ENCODE results near the gene TOR2A. TPM values are rescaled to one million over a fixed set of nuclear protein-coding genes. Genes with fewer than 3 reads are reported as not detected.
A peak's percentile ranks its signal among the peaks of the same experiment; 100 is the strongest.

The TOR2A gene
- total and polyA plus RNA-seq, 9 of the 15 experiments (the other 6 are each of a cell fraction or from before 2014, with no cell fraction given) = 0.80 to 25.9 (median 11.1) TPM

DNA sequence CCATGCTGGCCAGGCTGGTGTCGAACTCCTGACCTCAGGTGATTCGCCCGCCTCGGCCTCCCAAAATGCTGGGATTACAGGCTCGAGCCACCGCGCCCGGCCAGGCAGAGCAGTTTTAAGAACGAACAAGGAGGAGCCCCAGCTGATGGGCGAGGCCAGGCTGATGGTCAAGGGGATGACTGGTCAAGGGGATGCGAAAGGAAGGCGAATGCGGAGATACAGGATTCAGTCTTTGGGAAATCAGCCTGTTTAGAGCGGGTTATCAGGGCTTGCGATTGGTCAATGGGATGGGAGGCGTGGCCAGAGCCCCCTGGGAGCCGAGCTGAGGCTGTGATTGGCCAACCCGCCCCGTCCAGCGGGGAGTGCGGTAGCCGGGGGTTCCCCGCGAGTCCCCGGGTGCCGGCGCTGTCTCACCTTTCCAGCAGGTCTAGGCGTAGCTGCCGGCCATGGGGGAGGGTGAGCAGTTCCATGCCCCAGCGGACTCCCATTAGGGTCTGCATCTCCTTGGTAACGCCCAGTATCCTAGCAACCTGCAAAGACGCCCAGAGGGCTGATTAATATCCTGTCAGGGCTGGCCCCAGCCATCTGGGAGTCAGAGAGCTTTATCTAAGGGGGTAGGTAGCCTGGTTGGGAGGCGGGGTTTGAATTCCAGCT lies 7.5 kb upstream of the TOR2A start:
- Histone ChIP-seq H2AFZ (ENCODE audit: low read depth, low read length) (peak overlapping the region; percentile 30; the same call in 1 of the 2 replicates), H4K20me1 (replicated peaks; ENCODE audit: control insufficient read depth, insufficient read depth, low read length) (no peaks in the 10 kb centered on the region; the same call in none of the 2 replicates), H3K79me2 (ENCODE audit: control insufficient read depth, insufficient read depth, low read length) (no peaks in the 10 kb centered on the region), H3K9ac (ENCODE audit: insufficient read depth in 1 of 2, low read depth in 2 of 2, low read length in 2 of 2) (peak overlapping the region in 1 of 2 experiments; percentile 70; a peak in 1 of 4 replicates), H3K4me1 (replicated peaks in 1 of 2; ENCODE audit: control insufficient read depth in 2 of 2, insufficient read depth in 2 of 2, low read length in 2 of 2) (peaks cover 15 to 52% of the 10 kb centered on the region in 2 experiments), H3K9me3 (replicated peaks; ENCODE audit: control insufficient read depth, insufficient read depth, low read depth, low read length) (no peaks in the 10 kb centered on the region), H3K36me3 (ENCODE audit: control insufficient read depth, insufficient read depth, low read length) (no peaks in the 10 kb centered on the region), H3K9me1 (ENCODE audit: control insufficient read depth, insufficient read depth, low read length) (no peaks in the 10 kb centered on the region), H3K27ac (ENCODE audit: extremely low read depth, low read depth, low read length) (no peak overlapping the region), H3K4me2 (ENCODE audit: insufficient read depth, low read length) (peak overlapping the region; percentile 74), H3K27me3 (ENCODE audit: control insufficient read depth in 2 of 2, insufficient read depth in 2 of 2, low read length in 2 of 2) (peaks cover 4 to 9% of the 10 kb centered on the region in 2 experiments; a peak in 3 of 5 replicates), H3K4me3 (peak overlapping the region; percentile 37)
- under 1% methylated on average over 31 of the region's 33 CpGs for WGBS (ENCODE audit: insufficient coverage, low coverage, missing lambda C conversion rate)
- intact Hi-C loops (cut with micrococcal nuclease) = no loop called here
- ChIA-PET CTCF (ENCODE audit: low intra/inter-chr PET ratio) (no interaction called here), POLR2A (interaction anchor here (0.5 to 1.5 kb wide), 9 partner anchors 8 to 476 kb away, joined by 3 to 5 read pairs (median 3); no protein-coding TSS in a partner anchor)
- in situ Hi-C loops (cut with MboI) = no loop called here
- FAIRE-seq (peak; percentile 95), ATAC-seq (peak; percentile 87), DNase-seq (ENCODE audit: extremely low read depth in 1 of 4, low spot score in 3 of 4) (peak; percentile 90 to 96 (median 94))
- BruUV-seq (replicated peaks) = no TSS peak
- TF ChIP-seq E2F3 (CRISPR knock-in tag; IDR thresholded peaks at IDR 0.05) (no peak), FOSL1 (tag; conservative IDR thresholded peaks at IDR 0.05) (peak; percentile 41; the same call in 1 of the 2 replicates), RBM22 (IDR thresholded peaks at IDR 0.05; ENCODE audit: low read depth, low read length, poor library complexity, severe bottlenecking) (no peak), ZEB2 (IDR thresholded peaks at IDR 0.05) (peak; percentile 26; the same call in 1 of the 2 replicates), ARID1B (IDR thresholded peaks at IDR 0.05) (peak; percentile 37), ZNF12 (CRISPR knock-in tag; IDR thresholded peaks at IDR 0.05) (0 out of 2 replicates have a peak, but pooled peaks have one; percentile 16), SRSF1 (IDR thresholded peaks at IDR 0.05; ENCODE audit: low read depth, low read length) (no peak), SPI1 (IDR thresholded peaks at IDR 0.05; ENCODE audit: borderline replicate concordance, low read depth, low read length) (no peak), EZH2 (IDR thresholded peaks at IDR 0.05; ENCODE audit: borderline replicate concordance, low read depth, low read length) (no peak), ATF7 (IDR thresholded peaks at IDR 0.05) (0 out of 2 replicates have a peak, but pooled peaks have one; percentile 10), DACH1 (IDR thresholded peaks at IDR 0.05; ENCODE audit: partially characterized antibody) (peak; percentile 28), RBM14 (IDR thresholded peaks at IDR 0.05; ENCODE audit: borderline replicate concordance, insufficient read depth, low read depth, low read length) (no peak), GATAD2B (IDR thresholded peaks at IDR 0.05; ENCODE audit: borderline replicate concordance) (no peak)
- TF ChIP-seq, protein P1, sequence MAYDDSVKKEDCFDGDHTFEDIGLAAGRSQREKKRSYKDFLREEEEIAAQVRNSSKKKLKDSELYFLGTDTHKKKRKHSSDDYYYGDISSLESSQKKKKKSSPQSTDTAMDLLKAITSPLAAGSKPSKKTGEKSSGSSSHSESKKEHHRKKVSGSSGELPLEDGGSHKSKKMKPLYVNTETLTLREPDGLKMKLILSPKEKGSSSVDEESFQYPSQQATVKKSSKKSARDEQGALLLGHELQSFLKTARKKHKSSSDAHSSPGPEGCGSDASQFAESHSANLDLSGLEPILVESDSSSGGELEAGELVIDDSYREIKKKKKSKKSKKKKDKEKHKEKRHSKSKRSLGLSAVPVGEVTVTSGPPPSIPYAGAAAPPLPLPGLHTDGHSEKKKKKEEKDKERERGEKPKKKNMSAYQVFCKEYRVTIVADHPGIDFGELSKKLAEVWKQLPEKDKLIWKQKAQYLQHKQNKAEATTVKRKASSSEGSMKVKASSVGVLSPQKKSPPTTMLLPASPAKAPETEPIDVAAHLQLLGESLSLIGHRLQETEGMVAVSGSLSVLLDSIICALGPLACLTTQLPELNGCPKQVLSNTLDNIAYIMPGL (CRISPR knock-in tag; IDR thresholded peaks at IDR 0.05) = no peak
- TF ChIP-seq, protein P2, sequence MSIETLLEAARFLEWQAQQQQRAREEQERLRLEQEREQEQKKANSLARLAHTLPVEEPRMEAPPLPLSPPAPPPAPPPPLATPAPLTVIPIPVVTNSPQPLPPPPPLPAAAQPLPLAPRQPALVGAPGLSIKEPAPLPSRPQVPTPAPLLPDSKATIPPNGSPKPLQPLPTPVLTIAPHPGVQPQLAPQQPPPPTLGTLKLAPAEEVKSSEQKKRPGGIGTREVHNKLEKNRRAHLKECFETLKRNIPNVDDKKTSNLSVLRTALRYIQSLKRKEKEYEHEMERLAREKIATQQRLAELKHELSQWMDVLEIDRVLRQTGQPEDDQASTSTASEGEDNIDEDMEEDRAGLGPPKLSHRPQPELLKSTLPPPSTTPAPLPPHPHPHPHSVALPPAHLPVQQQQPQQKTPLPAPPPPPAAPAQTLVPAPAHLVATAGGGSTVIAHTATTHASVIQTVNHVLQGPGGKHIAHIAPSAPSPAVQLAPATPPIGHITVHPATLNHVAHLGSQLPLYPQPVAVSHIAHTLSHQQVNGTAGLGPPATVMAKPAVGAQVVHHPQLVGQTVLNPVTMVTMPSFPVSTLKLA (conservative IDR thresholded peaks at IDR 0.05) = peak in 1 of 2 experiments; percentile 44; a peak in 2 of 4 replicates
- TF ChIP-seq, protein P3, sequence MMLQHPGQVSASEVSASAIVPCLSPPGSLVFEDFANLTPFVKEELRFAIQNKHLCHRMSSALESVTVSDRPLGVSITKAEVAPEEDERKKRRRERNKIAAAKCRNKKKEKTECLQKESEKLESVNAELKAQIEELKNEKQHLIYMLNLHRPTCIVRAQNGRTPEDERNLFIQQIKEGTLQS (IDR thresholded peaks at IDR 0.05) = peak; percentile 8; the same call in 1 of the 2 replicates
- TF ChIP-seq, protein P3 (CRISPR knock-in tag; conservative IDR thresholded peaks at IDR 0.05) = no peak; the same call in 1 of the 2 replicates
